ENCODE results near the gene DYDC2. TPM values are rescaled to one million over a fixed set of nuclear protein-coding genes. Genes with fewer than 3 reads are reported as not detected.

The DYDC2 gene
- polyA plus RNA-seq, 3 donors, result 1.8 to 2.2 (median 1.9) TPM

- DNase-seq, result no peak
Measured at GRCh38 chr10:80365510-80365909, 8.9 kb downstream of the DYDC2 start.

GRCh38 chr10:80371467-80371866, 14.9 kb downstream of the DYDC2 start:
- DNase-seq, result no peak

GRCh38 chr10:80372675-80373074, 16.1 kb downstream of the DYDC2 start:
- no peak for DNase-seq

- no peak for DNase-seq
Measured at GRCh38 chr10:80373502-80373901, 16.9 kb downstream of the DYDC2 start.

- no peak for DNase-seq
Measured at GRCh38 chr10:80379701-80380100, 23.1 kb downstream of the DYDC2 start.

- DNase-seq, result no peak
Measured at GRCh38 chr10:80380185-80380584, 23.6 kb downstream of the DYDC2 start.

- peak; percentile 44 for DNase-seq
Measured at GRCh38 chr10:80382989-80383388, 26.4 kb downstream of the DYDC2 start.

- no peak for DNase-seq
Measured at GRCh38 chr10:80390740-80391139, 34.2 kb downstream of the DYDC2 start.

GRCh38 chr10:80392250-80392649, 35.7 kb downstream of the DYDC2 start:
- DNase-seq, result no peak

GRCh38 chr10:80394358-80394916, 37.9 kb downstream of the DYDC2 start:
- no peak for DNase-seq

- DNase-seq, result no peak
Measured at GRCh38 chr10:80397014-80397413, 40.4 kb downstream of the DYDC2 start.

GRCh38 chr10:80400136-80400804, 43.7 kb downstream of the DYDC2 start:
- DNase-seq, result no peak

- DNase-seq, result no peak
Measured at GRCh38 chr10:80405035-80405434, 48.5 kb downstream of the DYDC2 start.

- DNase-seq, result no peak
Measured at GRCh38 chr10:80405626-80406025, 49.0 kb downstream of the DYDC2 start.

GRCh38 chr10:80406204-80406603, 49.6 kb downstream of the DYDC2 start:
- DNase-seq, result no peak

- no peak for DNase-seq
Measured at GRCh38 chr10:80407812-80408241, 51.2 kb downstream of the DYDC2 start.

GRCh38 chr10:80408242-80409101, 51.9 kb downstream of the DYDC2 start, which contains the start of gene PRXL2A:
TSS of gene PRXL2A (plus strand) at chr10:80408551. CDS start at chr10:80420468, 11,917 bp downstream.
- DNase-seq, result peak; percentile 84

GRCh38 chr10:80409121-80409520, 52.5 kb downstream of the DYDC2 start:
- DNase-seq, result no peak

- DNase-seq, result no peak
Measured at GRCh38 chr10:80410122-80410521, 53.5 kb downstream of the DYDC2 start.

- no peak for DNase-seq
Measured at GRCh38 chr10:80410578-80411145, 54.1 kb downstream of the DYDC2 start.

- no peak for DNase-seq
Measured at GRCh38 chr10:80411267-80411668, 54.7 kb downstream of the DYDC2 start.

- DNase-seq, result no peak
Measured at GRCh38 chr10:80411681-80412220, 55.2 kb downstream of the DYDC2 start.

All from renal pelvis (tissue), 4 donors.